ENCODE measurements around the gene FOXF2.

DNA sequence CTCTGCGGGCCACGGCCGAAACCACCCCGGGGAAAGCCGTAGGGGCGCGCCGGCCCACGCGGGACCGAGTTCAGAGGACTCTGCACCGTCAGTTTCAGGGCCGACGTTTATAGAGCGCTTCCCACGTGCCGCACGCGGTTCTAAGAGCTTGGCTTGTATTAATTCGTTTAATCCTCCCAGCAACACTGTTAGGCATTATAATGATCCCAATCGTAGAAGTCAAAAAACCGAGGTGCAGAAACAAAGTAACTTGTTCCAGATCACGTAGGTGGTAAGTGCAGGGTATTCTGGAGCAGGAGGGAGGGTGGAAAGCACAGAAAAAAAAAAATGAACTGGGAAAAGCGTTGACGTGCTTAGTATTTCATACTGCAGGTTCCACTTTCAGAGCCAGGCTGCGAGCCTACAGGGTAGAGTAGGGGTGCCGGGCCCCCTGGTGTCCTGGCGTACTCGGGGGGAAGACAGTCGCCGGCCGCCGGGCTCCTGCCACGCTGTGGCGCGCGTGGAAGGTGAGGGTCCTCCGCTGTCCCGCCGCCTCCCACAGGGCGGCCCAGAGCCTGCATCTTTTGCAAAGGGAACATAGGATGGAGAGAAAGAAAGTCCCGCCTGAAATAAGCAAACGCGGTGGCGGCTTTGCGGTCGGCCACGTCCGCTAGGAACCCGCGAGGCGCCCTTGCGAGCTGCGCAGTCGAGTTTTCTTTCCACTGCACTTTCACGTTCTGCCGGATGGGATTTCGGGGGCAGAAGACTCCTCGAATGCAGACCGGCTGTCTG is 10.2 kb upstream of the FOXF2 start:
- TF ChIP-seq POLR2A (IDR thresholded peaks at IDR 0.05; ENCODE audit: low read length): no peak
- no peak for TF ChIP-seq GATA1 (IDR thresholded peaks at IDR 0.05; ENCODE audit: low read depth, low read length)

Data from erythroblast (primary cell).